Endothelial cell of umbilical vein (primary cell): Measurements from ENCODE around the gene BBLN.

Experiments used
- CTCF ChIP-seq, 2 donors: IDR thresholded peaks; 1 replicate in 1 of 2; 2 replicates in 1 of 2; pipeline ENCODE4 v1.5.1; 2011; ENCODE audit warnings: low read length in 2 of 2, mild to moderate bottlenecking in 2 of 2, moderate library complexity in 2 of 2, control low read depth in 1 of 2, inconsistent platforms in 1 of 2, low read depth in 1 of 2; ENCODE audit not compliant: insufficient read depth in 1 of 2; ENCODE audit errors: extremely low read depth in 1 of 2
- EZH2 ChIP-seq: IDR thresholded peaks from 2 replicates; pipeline ENCODE4 v1.6.1; 2012; ENCODE audit warnings: borderline replicate concordance, low read depth, mild to moderate bottlenecking, moderate library complexity, low read length, inconsistent platforms; ENCODE audit not compliant: severe bottlenecking
- FOS ChIP-seq: IDR thresholded peaks from 2 replicates; pipeline ENCODE4 v1.6.1; 2011; ENCODE audit warnings: mild to moderate bottlenecking, low read length, moderate library complexity, borderline replicate concordance; ENCODE audit not compliant: insufficient read depth
- GATA2 ChIP-seq: IDR thresholded peaks from 2 replicates; pipeline ENCODE4 v1.7.0; 2011; ENCODE audit warnings: low read depth, mild to moderate bottlenecking, moderate library complexity, mixed read lengths, low read length; ENCODE audit not compliant: insufficient read length, insufficient read depth
- JUN ChIP-seq: IDR thresholded peaks from 2 replicates; pipeline ENCODE4 v1.6.1; 2011; ENCODE audit warnings: borderline replicate concordance, low read depth; ENCODE audit not compliant: insufficient read length, insufficient read depth
- MAX ChIP-seq: IDR thresholded peaks from 2 replicates; pipeline ENCODE4 v1.6.1; 2011; ENCODE audit not compliant: insufficient read depth, insufficient read length
- MYC ChIP-seq: IDR thresholded peaks from one replicate; pipeline ENCODE4 v1.6.1; 2011; ENCODE audit warnings: mild to moderate bottlenecking, low read depth, low read length
- POLR2A ChIP-seq: IDR thresholded peaks from 2 replicates; pipeline ENCODE4 v1.6.1; 2012; ENCODE audit warnings: low read depth, mild to moderate bottlenecking, control low read depth, low read length
- POLR2AphosphoS5 ChIP-seq: IDR thresholded peaks from 2 replicates; pipeline ENCODE4 v1.6.1; 2012; ENCODE audit warnings: low read depth, mild to moderate bottlenecking, control low read depth, low read length, moderate library complexity; ENCODE audit not compliant: insufficient read depth

- TF ChIP-seq CTCF (IDR thresholded peaks at IDR 0.05; ENCODE audit: extremely low read depth in 1 of 2, insufficient read depth in 1 of 2, low read depth in 1 of 2, low read length in 2 of 2): peak; percentile 58 to 67
- TF ChIP-seq EZH2: no peak
- TF ChIP-seq POLR2A: no peak
- TF ChIP-seq POLR2AphosphoS5: no peak
- no peak for TF ChIP-seq JUN
- TF ChIP-seq MAX: no peak
- TF ChIP-seq MYC: no peak
- no peak for TF ChIP-seq FOS
- TF ChIP-seq GATA2: no peak
These were observed 35.0 kb upstream of the BBLN start for GRCh38 chr9:128124873-128125579.
